Measurements from ENCODE around the gene FURIN. TPM values are rescaled to one million over a fixed set of nuclear protein-coding genes. Genes with fewer than 3 reads are reported as not detected.

Gene FURIN
- total and polyA plus RNA-seq, 2 of the 8 experiments (the other 6 are each of a cell fraction or from before 2014, with no cell fraction given) = 15.8 to 32.1 TPM

GRCh38 chr15:90851940-90852339 lies 16.4 kb upstream of the FURIN start:
- no peaks in the 10 kb centered on the region for H4K20me1 ChIP-seq (replicated peaks in 1 of 2; ENCODE audit: control insufficient read depth in 1 of 2, insufficient read depth in 2 of 2, low read length in 2 of 2)
- H4K8ac ChIP-seq (ENCODE audit: extremely low read depth, insufficient read depth, low read length) = no peak overlapping the region
- no peak overlapping the region for H3K4ac ChIP-seq (replicated peaks; ENCODE audit: insufficient read length, low read depth, low read length)
- no peak overlapping the region for H3K27ac ChIP-seq (ENCODE audit: low read depth, low read length)
- H2BK20ac ChIP-seq (ENCODE audit: low read length) = no peak overlapping the region
- no peak overlapping the region for H3K4me3 ChIP-seq (ENCODE audit: extremely low read depth in 1 of 4, insufficient read depth in 2 of 4, low read depth in 3 of 4, low read length in 4 of 4)
- H3K4me1 ChIP-seq (replicated peaks in 1 of 4; ENCODE audit: control insufficient read depth in 3 of 4, insufficient read depth in 4 of 4, low read length in 3 of 4) = no peaks in the 10 kb centered on the region
- H3K14ac ChIP-seq (ENCODE audit: insufficient read length) = no peak overlapping the region
- 95% methylated on average over 5 of the region's 5 CpGs; no CpG with 5 or more reads in 1 of the 2 experiments for WGBS, 2 experiments (ENCODE audit: extremely low coverage in 1 of 2, insufficient coverage in 1 of 2, insufficient read length in 1 of 2, insufficient replicate concordance in 2 of 2, low coverage in 1 of 2, low lambda C conversion rate in 2 of 2, missing lambda C conversion rate in 1 of 2)
- no peak overlapping the region for H3K4me2 ChIP-seq (ENCODE audit: insufficient read depth in 1 of 2, low read depth in 2 of 2, low read length in 2 of 2)
- no peak overlapping the region for H2AK5ac ChIP-seq (ENCODE audit: low read depth, low read length)
- H3K9ac ChIP-seq (replicated peaks in 1 of 4; ENCODE audit: extremely low read depth in 1 of 4, low read depth in 3 of 4, low read length in 3 of 4) = no peak overlapping the region
- H2BK5ac ChIP-seq (ENCODE audit: low read depth, low read length) = no peak overlapping the region
- no peak overlapping the region for H3K23ac ChIP-seq (ENCODE audit: insufficient read length)
- no peak overlapping the region for H2BK12ac ChIP-seq (ENCODE audit: low read depth, low read length)
- H2AFZ ChIP-seq (ENCODE audit: low read length) = no peak overlapping the region
- no peaks in the 10 kb centered on the region for H3K27me3 ChIP-seq (replicated peaks in 1 of 4; ENCODE audit: control insufficient read depth in 3 of 4, extremely low read depth in 1 of 4, insufficient read depth in 3 of 4, low read length in 3 of 4)
- H3K79me2 ChIP-seq (ENCODE audit: control insufficient read depth in 1 of 2, insufficient read depth in 2 of 2, low read length in 2 of 2) = no peaks in the 10 kb centered on the region
- no peaks in the 10 kb centered on the region for H3K9me3 ChIP-seq (ENCODE audit: insufficient read depth in 2 of 2, low read depth in 1 of 2, low read length in 1 of 2)
- no peak overlapping the region for H2BK15ac ChIP-seq (ENCODE audit: low read length)
- H3K23me2 ChIP-seq (ENCODE audit: low read depth, low read length) = no peaks in the 10 kb centered on the region
- DNase-seq (ENCODE audit: low read depth in 1 of 2, low spot score in 2 of 2) (no peak), FAIRE-seq (no peak)
- ChIA-PET POLR2A (ENCODE audit: partially characterized antibody) (interaction anchor here (1.2 to 1.8 kb wide), 2 partner anchors 13 to 14 kb away, joined by 3 to 4 read pairs; no protein-coding TSS in a partner anchor), CTCF (ENCODE audit: partially characterized antibody) (interaction anchor here (0.7 to 2.8 kb wide), 6 partner anchors 9 to 369 kb away, joined by 3 to 12 read pairs (median 4); partner anchors contain the start of genes FURIN and UNC45A)
- no peak overlapping the region; the same call in 1 of the 2 replicates for H3K18ac ChIP-seq (ENCODE audit: extremely low read depth, low read length)
- no peak overlapping the region for H3K56ac ChIP-seq (replicated peaks; ENCODE audit: insufficient read length, low read depth, low read length)
- no peak overlapping the region for H4K5ac ChIP-seq (ENCODE audit: insufficient read length, low read depth, low read length)
- no peak overlapping the region for H4K91ac ChIP-seq (replicated peaks; ENCODE audit: insufficient read length, low read length)
- H3K36me3 ChIP-seq (ENCODE audit: control insufficient read depth in 2 of 4, insufficient read depth in 4 of 4, low read length in 3 of 4) = no peaks in the 10 kb centered on the region
- no peak overlapping the region for H2BK120ac ChIP-seq (replicated peaks; ENCODE audit: low read depth, low read length)
- no peaks in the 10 kb centered on the region; the same call in 1 of the 2 replicates for H3K79me1 ChIP-seq (ENCODE audit: low read depth, low read length)
- no peak for TF ChIP-seq HDAC6 (IDR thresholded peaks at IDR 0.05; ENCODE audit: low read depth, low read length)
- TF ChIP-seq JUN (IDR thresholded peaks at IDR 0.05; ENCODE audit: low read depth, low read length) = no peak
- no peak for TF ChIP-seq POLR2AphosphoS5 (IDR thresholded peaks at IDR 0.05; ENCODE audit: low read depth, low read length)
- no peak for TF ChIP-seq POLR2A (IDR thresholded peaks at IDR 0.05; ENCODE audit: control extremely low read depth in 1 of 2, low read depth in 2 of 2, low read length in 2 of 2)

Measured in H1 (cell line).